Measurements from ENCODE around the gene JOSD2. TPM values are rescaled to one million over a fixed set of nuclear protein-coding genes. Genes with fewer than 3 reads are reported as not detected.
"Not testable (repeated sequence)": the region's sequence is repeated elsewhere in the genome, so short reads cannot be mapped to it uniquely, and the experiment has no call there.

The JOSD2 gene
- total RNA-seq, 1 experiment from 2014 or later = 5.4 TPM

- no peak for TF ChIP-seq CTCF (conservative IDR thresholded peaks at IDR 0.05)
- Histone ChIP-seq H3K79me2 (ENCODE audit: insufficient read depth, low read length) (no peaks in the 10 kb centered on the region), H3K27me3 (ENCODE audit: insufficient read depth, low read length) (no peaks in the 10 kb centered on the region), H2BK15ac (ENCODE audit: low read depth, low read length) (no peak overlapping the region), H3K23me2 (ENCODE audit: insufficient read length, low read depth, low read length, poor library complexity, severe bottlenecking) (no peaks in the 10 kb centered on the region), H2AK5ac (ENCODE audit: insufficient read length, low read length) (no peak overlapping the region), H3K56ac (ENCODE audit: insufficient read length, low read depth, low read length) (no peak overlapping the region), H2BK12ac (ENCODE audit: insufficient read length, low read depth, low read length) (no peak overlapping the region), H3K4ac (ENCODE audit: low read depth, low read length) (no peak overlapping the region), H3K4me2 (ENCODE audit: insufficient read depth, insufficient read length, low read length) (no peak overlapping the region), H2BK5ac (ENCODE audit: insufficient read length, low read length) (no peak overlapping the region), H2BK20ac (ENCODE audit: low read depth, low read length, poor library complexity, severe bottlenecking) (no peak overlapping the region), H3K4me1 (ENCODE audit: insufficient read depth, low read length) (no peaks in the 10 kb centered on the region; the same call in 1 of the 2 replicates), H4K20me1 (ENCODE audit: control insufficient read depth, insufficient read depth, insufficient read length) (no peaks in the 10 kb centered on the region), H3K14ac (ENCODE audit: insufficient read depth, low read length) (no peak overlapping the region), H4K91ac (ENCODE audit: insufficient read length, low read depth, low read length) (no peak overlapping the region), H3T11ph (ENCODE audit: low read length) (no peak overlapping the region), H3K9ac (ENCODE audit: extremely low read depth, insufficient read length, low read length) (no peak overlapping the region), H3K23ac (ENCODE audit: insufficient read length, low read depth, low read length) (no peak overlapping the region), H4K8ac (replicated peaks; ENCODE audit: insufficient read length, low read depth, low read length) (no peak overlapping the region), H4K5ac (ENCODE audit: insufficient read length, low read depth, low read length) (no peak overlapping the region), H3K79me1 (ENCODE audit: insufficient read depth, low read depth, low read length, poor library complexity, severe bottlenecking) (no peaks in the 10 kb centered on the region), H2BK120ac (ENCODE audit: low read depth, low read length, poor library complexity, severe bottlenecking) (no peak overlapping the region), H3K27ac (ENCODE audit: insufficient read length, low read depth, low read length) (no peak overlapping the region), H2AFZ (ENCODE audit: low read length) (no peak overlapping the region), H3K18ac (ENCODE audit: insufficient read length, low read depth, low read length) (no peak overlapping the region), H3K9me3 (ENCODE audit: control insufficient read depth, low read depth, low read length) (peaks cover 6% of the 10 kb centered on the region)
- no peak overlapping the region for H3K4me3 Mint-ChIP-seq
- DNase-seq = no peak
- H3K36me3 Mint-ChIP-seq (ENCODE audit: insufficient read depth in 1 of 3, low read depth in 3 of 3) = peaks cover 0 to 18% (median 11%) of the 10 kb centered on the region in 3 experiments; a peak in 4 of 7 replicates
- H3K27me3 Mint-ChIP-seq (ENCODE audit: low read depth) = peaks cover 47% of the 10 kb centered on the region
- peaks cover 5 to 8% of the 10 kb centered on the region in 2 experiments for H3K4me1 Mint-ChIP-seq
- peaks cover 8% of the 10 kb centered on the region in 2 experiments; a peak in 4 of 5 replicates for H3K9me3 Mint-ChIP-seq
- WGBS (ENCODE audit: extremely low coverage, insufficient read length, low lambda C conversion rate) = no CpG with 5 or more reads among the region's 14 CpGs
- H3K27ac Mint-ChIP-seq = no peak overlapping the region
Measured at GRCh38 chr19:50531171-50531612, 20.2 kb upstream of the JOSD2 start.

GRCh38 chr19:50528052-50528451 is 17.1 kb upstream of the JOSD2 start:
- not testable (repeated sequence) for H3K79me1 ChIP-seq (ENCODE audit: insufficient read depth, low read depth, low read length, poor library complexity, severe bottlenecking); H3K36me3 Mint-ChIP-seq (ENCODE audit: insufficient read depth in 1 of 3, low read depth in 3 of 3); H3K18ac ChIP-seq (ENCODE audit: insufficient read length, low read depth, low read length); H4K5ac ChIP-seq (ENCODE audit: insufficient read length, low read depth, low read length); H3K4ac ChIP-seq (ENCODE audit: low read depth, low read length); H3K79me2 ChIP-seq (ENCODE audit: insufficient read depth, low read length); H4K91ac ChIP-seq (ENCODE audit: insufficient read length, low read depth, low read length); H2BK5ac ChIP-seq (ENCODE audit: insufficient read length, low read length); H4K20me1 ChIP-seq (ENCODE audit: control insufficient read depth, insufficient read depth, insufficient read length); H4K8ac ChIP-seq (replicated peaks; ENCODE audit: insufficient read length, low read depth, low read length); H3K23ac ChIP-seq (ENCODE audit: insufficient read length, low read depth, low read length); H3K56ac ChIP-seq (ENCODE audit: insufficient read length, low read depth, low read length); H3K4me1 Mint-ChIP-seq; H2AK5ac ChIP-seq (ENCODE audit: insufficient read length, low read length); H2BK15ac ChIP-seq (ENCODE audit: low read depth, low read length); H2BK12ac ChIP-seq (ENCODE audit: insufficient read length, low read depth, low read length); H3K27ac ChIP-seq (ENCODE audit: insufficient read length, low read depth, low read length); H3K14ac ChIP-seq (ENCODE audit: insufficient read depth, low read length); H3K9ac ChIP-seq (ENCODE audit: extremely low read depth, insufficient read length, low read length); H3K23me2 ChIP-seq (ENCODE audit: insufficient read length, low read depth, low read length, poor library complexity, severe bottlenecking); H3K4me3 Mint-ChIP-seq; H3K9me3 ChIP-seq (ENCODE audit: control insufficient read depth, low read depth, low read length); H3K9me3 Mint-ChIP-seq; H3K4me2 ChIP-seq (ENCODE audit: insufficient read depth, insufficient read length, low read length); H3K27me3 ChIP-seq (ENCODE audit: insufficient read depth, low read length); H3K4me1 ChIP-seq (ENCODE audit: insufficient read depth, low read length); DNase-seq; H3T11ph ChIP-seq (ENCODE audit: low read length); H3K27ac Mint-ChIP-seq; H2AFZ ChIP-seq (ENCODE audit: low read length); H2BK20ac ChIP-seq (ENCODE audit: low read depth, low read length, poor library complexity, severe bottlenecking); H2BK120ac ChIP-seq (ENCODE audit: low read depth, low read length, poor library complexity, severe bottlenecking)
- H3K27me3 Mint-ChIP-seq (ENCODE audit: low read depth) = peaks cover 47% of the 10 kb centered on the region
- WGBS (ENCODE audit: extremely low coverage, insufficient read length, low lambda C conversion rate) = no CpG with 5 or more reads among the region's 3 CpGs

Data from H9 (cell line).